GM18870 (cell line): ENCODE results near the gene TYR.
"Not testable (repeated sequence)": the region's sequence is repeated elsewhere in the genome, so short reads cannot be mapped to it uniquely, and the experiment has no call there.

Experiments used
- ATAC-seq: cut with Tn5 transposase; IDR thresholded peaks from one replicate; pipeline ENCODE4 v1.9.1; 2021; ENCODE audit warnings: moderate library complexity; ENCODE audit not compliant: unreplicated experiment

TYR gene

GRCh38 chr11:89267660-89268302 lies 90.1 kb downstream of the TYR start:
- ATAC-seq: no peak

- ATAC-seq: not testable (repeated sequence)
Measured at GRCh38 chr11:89272540-89273088, 94.9 kb downstream of the TYR start.

GRCh38 chr11:89273220-89273619 lies 95.5 kb downstream of the TYR start:
- not testable (repeated sequence) for ATAC-seq

- ATAC-seq: no peak
Measured at GRCh38 chr11:89275966-89276365, 98.3 kb downstream of the TYR start.

- ATAC-seq: no peak
Measured at GRCh38 chr11:89279176-89279575, 101.5 kb downstream of the TYR start.

- ATAC-seq: not testable (repeated sequence)
Measured at GRCh38 chr11:89281032-89281677, 103.5 kb downstream of the TYR start.

- not testable (repeated sequence) for ATAC-seq
Measured at GRCh38 chr11:89286601-89287000, 108.9 kb downstream of the TYR start.

GRCh38 chr11:89288004-89288403 lies 110.3 kb downstream of the TYR start:
- not testable (repeated sequence) for ATAC-seq

- no peak for ATAC-seq
Measured at GRCh38 chr11:89293965-89294679, 116.4 kb downstream of the TYR start.

- ATAC-seq: not testable (repeated sequence)
Measured at GRCh38 chr11:89295023-89295422, 117.3 kb downstream of the TYR start.

- ATAC-seq: not testable (repeated sequence)
Measured at GRCh38 chr11:89303029-89303428, 125.4 kb downstream of the TYR start.

- not testable (repeated sequence) for ATAC-seq
Measured at GRCh38 chr11:89308272-89308671, 130.6 kb downstream of the TYR start.

GRCh38 chr11:89309321-89309985 lies 131.8 kb downstream of the TYR start:
- ATAC-seq: not testable (repeated sequence)

GRCh38 chr11:89310607-89311006 lies 132.9 kb downstream of the TYR start:
- not testable (repeated sequence) for ATAC-seq

- ATAC-seq: no peak
Measured at GRCh38 chr11:89321401-89321800, 143.7 kb downstream of the TYR start.

- ATAC-seq: no peak
Measured at GRCh38 chr11:89327885-89328284, 150.2 kb downstream of the TYR start.

- ATAC-seq: not testable (repeated sequence)
Measured at GRCh38 chr11:89331940-89332339, 154.3 kb downstream of the TYR start.

GRCh38 chr11:89333704-89334103 lies 156.0 kb downstream of the TYR start:
- ATAC-seq: not testable (repeated sequence)

GRCh38 chr11:89337100-89337650 lies 159.5 kb downstream of the TYR start:
- not testable (repeated sequence) for ATAC-seq

- not testable (repeated sequence) for ATAC-seq
Measured at GRCh38 chr11:89338073-89338472, 160.4 kb downstream of the TYR start.

GRCh38 chr11:89340450-89340849 lies 162.8 kb downstream of the TYR start:
- not testable (repeated sequence) for ATAC-seq
